Sigmoid colon (tissue), 7 donors: ENCODE results near the gene ASMTL. TPM values are rescaled to one million over a fixed set of nuclear protein-coding genes. Genes with fewer than 3 reads are reported as not detected.
"Not testable (repeated sequence)": the region's sequence is repeated elsewhere in the genome, so short reads cannot be mapped to it uniquely, and the experiment has no call there.

Experiments used
- DNase-seq: peaks from one replicate; pipeline ENCODE4 v3.0.0-alpha.2; 2019
- H3K27ac ChIP-seq, 4 donors: fragments of 200-600 bp; sonication (generic); one replicate each; pipeline ENCODE4 v1.5.1; 2016 to 2019; ENCODE audit warnings: mild to moderate bottlenecking in 1 of 4
- H3K27me3 ChIP-seq, 3 donors: fragments of 200-600 bp; sonication (generic); one replicate each; pipeline ENCODE4 v1.5.1; 2019; ENCODE audit warnings: mild to moderate bottlenecking in 1 of 3
- H3K36me3 ChIP-seq, 4 donors: fragments of 200-600 bp; sonication (generic); one replicate each; pipeline ENCODE4 v1.5.1; 2016 to 2019
- H3K4me1 ChIP-seq, 4 donors: fragments of 200-600 bp; sonication (generic); one replicate each; pipeline ENCODE4 v1.5.1; 2017 to 2019
- H3K4me3 ChIP-seq, 4 donors: fragments of 200-600 bp; sonication (generic); one replicate each; pipeline ENCODE4 v1.5.1; 2017 to 2019; ENCODE audit warnings: mild to moderate bottlenecking in 2 of 4, moderate library complexity in 1 of 4
- H3K9me3 ChIP-seq, 4 donors: fragments of 200-600 bp in 3 of 4; sonication (generic) in 3 of 4; one replicate each; pipeline versions ENCODE4 v1.5.1 to v1.6.1; 2013 to 2019
- CTCF ChIP-seq, 4 experiments: fragments of 450-650 bp in 3 of 4; fragments of 200-600 bp in 1 of 4; IDR thresholded peaks; one replicate each; pipeline ENCODE4 v1.5.1; 2016 to 2019; ENCODE audit warnings: antibody characterized with exemption in 4 of 4, mild to moderate bottlenecking in 3 of 4, moderate library complexity in 2 of 4
- EP300 ChIP-seq, 4 donors: sonication (generic); formaldehyde crosslinking; IDR thresholded peaks; one replicate each; pipeline ENCODE4 v1.6.1; 2017; ENCODE audit warnings: antibody characterized with exemption in 4 of 4
- POLR2A ChIP-seq, 2 donors: fragments of 450-650 bp; IDR thresholded peaks; one replicate each; pipeline ENCODE4 v1.6.1; 2016; ENCODE audit warnings: antibody characterized with exemption in 2 of 2, mild to moderate bottlenecking in 2 of 2, moderate library complexity in 2 of 2
- POLR2AphosphoS5 ChIP-seq, 4 donors: sonication (generic); formaldehyde crosslinking; IDR thresholded peaks; one replicate each; pipeline ENCODE4 v1.6.1; 2017; ENCODE audit warnings: antibody characterized with exemption in 4 of 4
- WGBS, 2 donors: extraction: QIAGEN DNeasy Blood & Tissue Kit; methylation state at CpG; one replicate each; pipeline ENCODE4 v1.1.7; 2013; 5-methylcytosine and 5-hydroxymethylcytosine counted together
- intact Hi-C: fragments of 100-400 bp; cut with DNase I; formaldehyde crosslinking; loops from one replicate; pipeline ENCODE4 v1.15.1; 2023
- polyA plus RNA-seq, 3 donors: library from polyadenylated mRNA; stranded (reverse); fragments of 200-250 nt; gene quantifications; one replicate each; pipeline ENCODE4 v1.2.3, GENCODE V29; 2013
- total RNA-seq, 4 donors: library from RNA; depleted of rRNA; stranded (reverse); fragments of >200 nt; gene quantifications; one replicate each; pipeline ENCODE4 v1.1.0, GENCODE V29; 2016
- donor health status: healthy with polysubstance abuse.
- donor health status: Bipolar disorder and iron deficiency.
- donor health status: healthy.

The ASMTL gene
- total and polyA plus RNA-seq, 7 donors = 11.8 to 30.6 (median 24.0) TPM

- intact Hi-C loops = no loop called here
Observed at GRCh38 chrX:1475881-1476280, 23.2 kb upstream of the ASMTL start.

GRCh38 chrX:1475481-1475880 is 22.8 kb upstream of the ASMTL start:
- WGBS, 2 donors = 90 to 94% methylated on average over 4 of the region's 4 CpGs
- TF ChIP-seq POLR2A (IDR thresholded peaks at IDR 0.05) (no peak), POLR2AphosphoS5 (IDR thresholded peaks at IDR 0.05) (no peak), CTCF (IDR thresholded peaks at IDR 0.05) (no peak), EP300 (IDR thresholded peaks at IDR 0.05) (no peak)
- no peak for DNase-seq

More at GRCh38 chrX:1475881-1476280, 23.2 kb upstream of the ASMTL start:
- no peak for TF ChIP-seq POLR2A (IDR thresholded peaks at IDR 0.05)
- TF ChIP-seq POLR2AphosphoS5 (IDR thresholded peaks at IDR 0.05) = no peak
- TF ChIP-seq EP300 (IDR thresholded peaks at IDR 0.05) = no peak
- no peak for TF ChIP-seq CTCF (IDR thresholded peaks at IDR 0.05)
- no peak overlapping the region for H3K4me3 ChIP-seq
- peaks cover 0 to 2% (median 0%) of the 10 kb centered on the region in 4 donors for H3K9me3 ChIP-seq
- DNase-seq = no peak
- no peaks in the 10 kb centered on the region for H3K4me1 ChIP-seq
- H3K36me3 ChIP-seq = no peaks in the 10 kb centered on the region
- WGBS, 2 donors = 97 to 100% methylated on average over 1 of the region's 1 CpG
- no peak overlapping the region for H3K27ac ChIP-seq
- H3K27me3 ChIP-seq = peaks cover 0 to 7% (median 0%) of the 10 kb centered on the region in 3 donors

GRCh38 chrX:1474593-1474992 is 21.9 kb upstream of the ASMTL start:
- intact Hi-C loops, H3K27ac ChIP-seq, H3K4me3 ChIP-seq, H3K4me1 ChIP-seq, DNase-seq, H3K9me3 ChIP-seq, H3K36me3 ChIP-seq: not testable (repeated sequence)
- WGBS, 2 donors = 64 to 86% methylated on average over 2 of the region's 2 CpGs
- H3K27me3 ChIP-seq = peaks cover 0 to 19% (median 0%) of the 10 kb centered on the region in 3 donors

More at GRCh38 chrX:1475481-1475880, 22.8 kb upstream of the ASMTL start:
- peaks cover 0 to 2% (median 0%) of the 10 kb centered on the region in 4 donors for H3K9me3 ChIP-seq
- no peaks in the 10 kb centered on the region for H3K4me1 ChIP-seq
- peaks cover 0 to 11% (median 0%) of the 10 kb centered on the region in 3 donors for H3K27me3 ChIP-seq
- H3K4me3 ChIP-seq = no peak overlapping the region
- intact Hi-C loops = no loop called here
- H3K36me3 ChIP-seq = no peaks in the 10 kb centered on the region
- no peak overlapping the region for H3K27ac ChIP-seq

GRCh38 chrX:1472975-1473374 is 20.3 kb upstream of the ASMTL start:
- no peaks in the 10 kb centered on the region for H3K4me1 ChIP-seq
- no peak for TF ChIP-seq CTCF (IDR thresholded peaks at IDR 0.05)
- no peak for TF ChIP-seq POLR2A (IDR thresholded peaks at IDR 0.05)
- TF ChIP-seq EP300 (IDR thresholded peaks at IDR 0.05) = no peak
- TF ChIP-seq POLR2AphosphoS5 (IDR thresholded peaks at IDR 0.05) = no peak
- H3K27ac ChIP-seq = no peak overlapping the region
- no peaks in the 10 kb centered on the region for H3K9me3 ChIP-seq
- peaks cover 0 to 27% (median 4%) of the 10 kb centered on the region in 3 donors for H3K27me3 ChIP-seq
- WGBS, 2 donors = 93 to 98% methylated on average over 2 of the region's 2 CpGs
- no peaks in the 10 kb centered on the region for H3K36me3 ChIP-seq
- intact Hi-C loops = no loop called here
- no peak overlapping the region for H3K4me3 ChIP-seq
- no peak for DNase-seq

GRCh38 chrX:1468250-1468772 is 15.6 kb upstream of the ASMTL start:
- H3K9me3 ChIP-seq = no peaks in the 10 kb centered on the region
- H3K27me3 ChIP-seq = peaks cover 11 to 70% (median 13%) of the 10 kb centered on the region in 3 donors
- intact Hi-C loops = no loop called here
- no peak overlapping the region for H3K27ac ChIP-seq
- WGBS, 2 donors = 46 to 63% methylated on average over 20 of the region's 20 CpGs
- no peak overlapping the region for H3K4me3 ChIP-seq
- peak; percentile 53 for DNase-seq
- no peaks in the 10 kb centered on the region for H3K36me3 ChIP-seq
- TF ChIP-seq POLR2A (IDR thresholded peaks at IDR 0.05) = no peak
- no peak for TF ChIP-seq POLR2AphosphoS5 (IDR thresholded peaks at IDR 0.05)
- TF ChIP-seq CTCF (IDR thresholded peaks at IDR 0.05) = no peak
- TF ChIP-seq EP300 (IDR thresholded peaks at IDR 0.05) = no peak
- no peaks in the 10 kb centered on the region for H3K4me1 ChIP-seq
